HCT116 (cell line): Measurements from ENCODE around the gene OSCP1. TPM values are rescaled to one million over a fixed set of nuclear protein-coding genes. Genes with fewer than 3 reads are reported as not detected.

ENCODE experiments used
- ATAC-seq: fragments of 200-7000 bp; cut with Tn5 transposase; 2 replicates; pipeline ENCODE4 v1.9.1; 2020; ENCODE audit warnings: mild to moderate bottlenecking, moderate library complexity
- BruUV-seq: library from RNA; stranded (reverse); fragments of 400-500 nt; replicated peaks from 2 replicates; lab custom pipeline; 2021; lab: Mats Ljungman, UMichigan
- CTCF ChIA-PET: fragments of 300-600 bp; sonication (Branson Sonifier 250); formaldehyde crosslinking; loops from one replicate; lab custom pipeline; 2021; ENCODE audit warnings: antibody characterized with exemption; lab: Charles Lee
- POLR2A ChIA-PET: fragments of 300-600, 350-600 bp; sonication (Branson Sonifier 250); formaldehyde crosslinking; loops from one replicate; lab custom pipeline; 2021; ENCODE audit warnings: antibody characterized with exemption; lab: Charles Lee
- RAD21 ChIA-PET, 2 experiments: fragments of 300-600 bp; sonication (Branson Sonifier 250); formaldehyde crosslinking; loops; one replicate each; lab custom pipeline; 2023; ENCODE audit warnings: low total read pairs in 2 of 2; ENCODE audit not compliant: uncharacterized antibody in 2 of 2, unreplicated experiment in 2 of 2, low non-redundant PET in 1 of 2; lab: Charles Lee
- DNase-seq: peaks from one replicate; pipeline ENCODE4 v3.0.0-alpha.2; 2010; ENCODE audit warnings: low read depth, low spot score
- H2AFZ ChIP-seq: fragments of 200-600 bp; shearing (Covaris generic), sonication (generic); 2 replicates; pipeline ENCODE4 v1.6.1; 2017; ENCODE audit warnings: low read depth, mixed run types, mixed read lengths, antibody characterized with exemption, low read length; ENCODE audit not compliant: poor library complexity, severe bottlenecking
- H3K27ac ChIP-seq: 2 replicates; pipeline ENCODE4 v1.5.1; 2012; ENCODE audit warnings: low read depth, low read length
- H3K27me3 ChIP-seq: fragments of 200-600 bp; sonication (generic); 2 replicates; pipeline ENCODE4 v1.6.1; 2016; ENCODE audit warnings: mixed run types, low read length, mixed read lengths; ENCODE audit not compliant: insufficient read depth
- H3K36me3 ChIP-seq, 2 experiments: fragments of 200-500 bp in 1 of 2; fragments of 200-600 bp in 1 of 2; sonication (Bioruptor generic) in 1 of 2; sonication (generic) in 1 of 2; 2 replicates each; pipeline versions ENCODE4 v1.5.1 to v1.6.1; 2014 to 2016; ENCODE audit warnings: low read length in 2 of 2, inconsistent platforms in 1 of 2, mixed read lengths in 1 of 2, mixed run types in 1 of 2; ENCODE audit not compliant: insufficient read depth in 2 of 2, control insufficient read depth in 1 of 2
- H3K4me1 ChIP-seq, 2 experiments: fragments of 200-600 bp in 1 of 2; sonication (generic) in 1 of 2; 2 replicates each; pipeline versions ENCODE4 v1.5.1 to v1.6.1; 2012 to 2017; ENCODE audit warnings: low read length in 2 of 2, inconsistent platforms in 1 of 2, mild to moderate bottlenecking in 1 of 2, mixed read lengths in 1 of 2, mixed run types in 1 of 2, moderate library complexity in 1 of 2; ENCODE audit not compliant: insufficient read depth in 2 of 2, control insufficient read depth in 1 of 2
- H3K4me2 ChIP-seq: fragments of 200-600 bp; sonication (generic); 2 replicates; pipeline ENCODE4 v1.6.1; 2017; ENCODE audit warnings: mixed run types, low read length, mixed read lengths
- H3K4me3 ChIP-seq, 2 experiments: fragments of 200-600 bp in 1 of 2; sonication (generic) in 1 of 2; replicated peaks in 1 of 2; 2 replicates each; pipeline ENCODE4 v1.5.1; 2011 to 2016; ENCODE audit warnings: low read length in 2 of 2, control low read depth in 1 of 2, low read depth in 1 of 2, mild to moderate bottlenecking in 1 of 2, mixed read lengths in 1 of 2, mixed run types in 1 of 2
- H3K79me2 ChIP-seq: fragments of 200-600 bp; sonication (generic); 2 replicates; pipeline ENCODE4 v1.6.1; 2017; ENCODE audit warnings: mild to moderate bottlenecking, mixed run types, low read length, moderate library complexity, mixed read lengths; ENCODE audit not compliant: insufficient read depth
- H3K9ac ChIP-seq: fragments of 200-600 bp; sonication (generic); 2 replicates; pipeline ENCODE4 v1.6.1; 2016; ENCODE audit warnings: low read length, mixed read lengths
- H3K9me2 ChIP-seq: fragments of 200-600 bp; sonication (generic), shearing (Covaris generic); 2 replicates; pipeline ENCODE4 v1.6.1; 2017; ENCODE audit warnings: mixed run types, mild to moderate bottlenecking, moderate library complexity; ENCODE audit not compliant: insufficient read depth
- H3K9me3 ChIP-seq, 2 experiments: fragments of 200-500 bp in 1 of 2; fragments of 200-600 bp in 1 of 2; sonication (Bioruptor generic) in 1 of 2; sonication (generic) in 1 of 2; 2 replicates each; pipeline ENCODE4 v1.6.1; 2014 to 2017; ENCODE audit warnings: low read length in 2 of 2, mixed read lengths in 2 of 2, inconsistent platforms in 1 of 2, low read depth in 1 of 2, mild to moderate bottlenecking in 1 of 2, mixed run types in 1 of 2, moderate library complexity in 1 of 2; ENCODE audit not compliant: control insufficient read depth in 1 of 2, insufficient read depth in 1 of 2
- H4K20me1 ChIP-seq: fragments of 200-600 bp; sonication (generic), shearing (Covaris generic); 2 replicates; pipeline ENCODE4 v1.6.1; 2017; ENCODE audit warnings: mixed run types, mild to moderate bottlenecking, moderate library complexity; ENCODE audit not compliant: insufficient read depth
- CBX3 ChIP-seq: IDR thresholded peaks from 2 replicates; pipeline ENCODE4 v1.6.1; 2012; ENCODE audit warnings: low read depth
- FOSL1 ChIP-seq: IDR thresholded peaks from 2 replicates; pipeline ENCODE4 v1.6.1; 2012; ENCODE audit warnings: low read depth
- POLR2A ChIP-seq: IDR thresholded peaks from 2 replicates; pipeline ENCODE4 v1.7.0; 2011; ENCODE audit warnings: borderline replicate concordance; ENCODE audit not compliant: insufficient read depth, insufficient read length; ENCODE audit errors: extremely low read depth
- POLR2AphosphoS5 ChIP-seq: IDR thresholded peaks from 2 replicates; pipeline ENCODE4 v1.6.1; 2011; ENCODE audit warnings: mild to moderate bottlenecking, low read depth, low read length, moderate library complexity
- SIN3A ChIP-seq: IDR thresholded peaks from 2 replicates; pipeline ENCODE4 v1.6.1; 2012; ENCODE audit warnings: low read depth
- SP1 ChIP-seq: IDR thresholded peaks from 2 replicates; pipeline ENCODE4 v1.6.1; 2012; ENCODE audit warnings: low read depth
- SRF ChIP-seq: IDR thresholded peaks from 2 replicates; pipeline ENCODE4 v1.6.1; 2012; ENCODE audit warnings: low read depth
- YY1 ChIP-seq: IDR thresholded peaks from 2 replicates; pipeline ENCODE4 v1.6.1; 2011; ENCODE audit warnings: low read length, low read depth, moderate library complexity, mild to moderate bottlenecking; ENCODE audit not compliant: insufficient replicate concordance; ENCODE audit errors: extremely low read depth
- ZBTB33 ChIP-seq: IDR thresholded peaks from 2 replicates; pipeline ENCODE4 v1.6.1; 2011; ENCODE audit warnings: mild to moderate bottlenecking, low read length, moderate library complexity; ENCODE audit not compliant: insufficient replicate concordance; ENCODE audit errors: extremely low read depth
- intact Hi-C: fragments of 100-400 bp; cut with micrococcal nuclease; formaldehyde crosslinking; loops from 2 replicates; pipeline ENCODE4 v1.10.0; 2022
- total RNA-seq: library from RNA; stranded (reverse); gene quantifications from one replicate; pipeline ENCODE4 v1.2.1, GENCODE V29; 2021; ENCODE audit not compliant: unreplicated experiment
- TF ChIP-seq, protein P1 (sequence below): IDR thresholded peaks from 2 replicates; pipeline ENCODE4 v1.6.1; 2012

The OSCP1 gene
- total RNA-seq, 1 experiment from 2014 or later, result 4.1 TPM

DNA sequence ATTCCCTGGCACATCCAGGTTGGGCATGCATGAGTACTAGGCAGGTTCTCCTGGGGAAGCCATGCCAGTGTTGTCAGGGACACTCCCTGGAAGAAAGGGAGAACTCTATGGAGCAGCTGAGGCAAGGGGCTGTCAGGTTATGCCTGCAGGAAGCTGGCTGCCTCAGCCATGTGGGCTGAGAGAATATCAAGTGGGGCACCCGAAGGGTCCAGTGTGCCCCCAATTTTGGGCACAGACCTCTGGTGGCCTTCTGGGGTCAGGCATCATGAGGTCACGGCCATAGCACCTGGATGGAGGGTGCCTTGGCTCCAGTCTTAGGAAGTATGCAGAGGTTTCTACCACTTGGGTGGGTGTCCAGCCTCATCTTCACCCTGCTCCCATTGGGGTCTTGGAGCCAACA, 29.9 kb upstream of the OSCP1 start:
- no peaks in the 10 kb centered on the region for H4K20me1 ChIP-seq
- ChIA-PET RAD21 (no interaction called here), CTCF (no interaction called here), POLR2A (no interaction called here)
- H3K4me1 ChIP-seq, result no peaks in the 10 kb centered on the region
- TF ChIP-seq POLR2AphosphoS5 (no peak), CBX3 (no peak), SRF (no peak), FOSL1 (no peak), YY1 (no peak), POLR2A (no peak), ZBTB33 (no peak), SP1 (no peak), SIN3A (no peak)
- TF ChIP-seq, protein P1, sequence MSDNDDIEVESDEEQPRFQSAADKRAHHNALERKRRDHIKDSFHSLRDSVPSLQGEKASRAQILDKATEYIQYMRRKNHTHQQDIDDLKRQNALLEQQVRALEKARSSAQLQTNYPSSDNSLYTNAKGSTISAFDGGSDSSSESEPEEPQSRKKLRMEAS, result no peak
- peaks cover 13% of the 10 kb centered on the region for H3K27me3 ChIP-seq
- H3K9me3 ChIP-seq, result no peaks in the 10 kb centered on the region
- BruUV-seq, result no TSS peak
- H3K9me2 ChIP-seq, result no peaks in the 10 kb centered on the region
- ATAC-seq (no peak; the same call in 1 of the 2 replicates), DNase-seq (no peak)
- intact Hi-C loops, result no loop called here
- H3K4me2 ChIP-seq, result no peak overlapping the region
- no peak overlapping the region for H3K27ac ChIP-seq
- H3K36me3 ChIP-seq, result no peaks in the 10 kb centered on the region
- H2AFZ ChIP-seq, result no peak overlapping the region
- H3K4me3 ChIP-seq, result no peak overlapping the region
- no peak overlapping the region for H3K9ac ChIP-seq
- H3K79me2 ChIP-seq, result no peaks in the 10 kb centered on the region
